ENCODE data around the gene VIL1. TPM values are rescaled to one million over a fixed set of nuclear protein-coding genes. Genes with fewer than 3 reads are reported as not detected.

VIL1 gene
- total RNA-seq, 1 donor from 2014 or later, result not detected

GRCh38 chr2:218389333-218390150, 29.4 kb upstream of the VIL1 start:
- H3K36me3 ChIP-seq (ENCODE audit: insufficient read depth, low read length), result no peaks in the 10 kb centered on the region
- Mint-ChIP-seq H3K36me3 (ENCODE audit: low read depth, unreplicated experiment) (no peaks in the 10 kb centered on the region), H3K9me3 (ENCODE audit: unreplicated experiment) (no peaks in the 10 kb centered on the region), H3K4me3 (ENCODE audit: unreplicated experiment) (no peak overlapping the region), H3K27me3 (ENCODE audit: low read depth, unreplicated experiment) (peaks cover 31% of the 10 kb centered on the region), H3K27ac (ENCODE audit: unreplicated experiment) (no peak overlapping the region), H3K4me1 (ENCODE audit: low read depth, unreplicated experiment) (no peaks in the 10 kb centered on the region)
- TF ChIP-seq EZH2 (IDR thresholded peaks at IDR 0.05; ENCODE audit: insufficient read depth, low read length) (no peak), CTCF (IDR thresholded peaks at IDR 0.05; ENCODE audit: insufficient read depth, low read depth, low read length) (no peak)
- H3K9ac ChIP-seq (ENCODE audit: low read length), result no peak overlapping the region
- H3K9me3 ChIP-seq (ENCODE audit: insufficient read depth, low read depth, low read length), result no peaks in the 10 kb centered on the region
- H3K4me2 ChIP-seq (ENCODE audit: low read length), result no peak overlapping the region
- H3K4me1 ChIP-seq (ENCODE audit: insufficient read depth, low read length), result no peaks in the 10 kb centered on the region
- no peak overlapping the region for H3K27ac ChIP-seq (ENCODE audit: low read depth, low read length)
- H3K79me2 ChIP-seq (ENCODE audit: insufficient read depth, low read length), result no peaks in the 10 kb centered on the region
- no peaks in the 10 kb centered on the region for H4K20me1 ChIP-seq (ENCODE audit: insufficient read depth, low read length)
- H2AFZ ChIP-seq (ENCODE audit: low read depth, low read length), result no peak overlapping the region
- FAIRE-seq (no peak), DNase-seq (ENCODE audit: low read depth) (no peak)
- no peaks in the 10 kb centered on the region for H3K27me3 ChIP-seq (ENCODE audit: insufficient read depth, low read length)
- H3K4me3 ChIP-seq (ENCODE audit: insufficient read depth, low read depth, low read length), result no peak overlapping the region

- no peaks in the 10 kb centered on the region for H3K27me3 ChIP-seq (ENCODE audit: insufficient read depth, low read length)
- H2AFZ ChIP-seq (ENCODE audit: low read depth, low read length), result no peak overlapping the region
- Mint-ChIP-seq H3K4me1 (ENCODE audit: low read depth, unreplicated experiment) (no peaks in the 10 kb centered on the region), H3K27me3 (ENCODE audit: low read depth, unreplicated experiment) (peaks cover 31% of the 10 kb centered on the region), H3K9me3 (ENCODE audit: unreplicated experiment) (no peaks in the 10 kb centered on the region), H3K4me3 (ENCODE audit: unreplicated experiment) (no peak overlapping the region), H3K27ac (ENCODE audit: unreplicated experiment) (no peak overlapping the region), H3K36me3 (ENCODE audit: low read depth, unreplicated experiment) (no peaks in the 10 kb centered on the region)
- no peaks in the 10 kb centered on the region for H3K36me3 ChIP-seq (ENCODE audit: insufficient read depth, low read length)
- H3K4me2 ChIP-seq (ENCODE audit: low read length), result no peak overlapping the region
- no peaks in the 10 kb centered on the region for H4K20me1 ChIP-seq (ENCODE audit: insufficient read depth, low read length)
- DNase-seq (ENCODE audit: low read depth) (no peak), FAIRE-seq (no peak)
- no peak overlapping the region for H3K9ac ChIP-seq (ENCODE audit: low read length)
- H3K4me1 ChIP-seq (ENCODE audit: insufficient read depth, low read length), result no peaks in the 10 kb centered on the region
- TF ChIP-seq CTCF (IDR thresholded peaks at IDR 0.05; ENCODE audit: insufficient read depth, low read depth, low read length), result no peak
- TF ChIP-seq EZH2 (IDR thresholded peaks at IDR 0.05; ENCODE audit: insufficient read depth, low read length), result no peak
- H3K27ac ChIP-seq (ENCODE audit: low read depth, low read length), result no peak overlapping the region
- H3K79me2 ChIP-seq (ENCODE audit: insufficient read depth, low read length), result no peaks in the 10 kb centered on the region
- H3K9me3 ChIP-seq (ENCODE audit: insufficient read depth, low read depth, low read length), result no peaks in the 10 kb centered on the region
- H3K4me3 ChIP-seq (ENCODE audit: insufficient read depth, low read depth, low read length), result no peak overlapping the region
These were observed 27.7 kb upstream of the VIL1 start for GRCh38 chr2:218391202-218391601.

GRCh38 chr2:218392459-218392858, 26.5 kb upstream of the VIL1 start:
- no peaks in the 10 kb centered on the region for H4K20me1 ChIP-seq (ENCODE audit: insufficient read depth, low read length)
- FAIRE-seq (no peak), DNase-seq (ENCODE audit: low read depth) (no peak)
- no peaks in the 10 kb centered on the region for H3K9me3 ChIP-seq (ENCODE audit: insufficient read depth, low read depth, low read length)
- Mint-ChIP-seq H3K27me3 (ENCODE audit: low read depth, unreplicated experiment) (peaks cover 21% of the 10 kb centered on the region), H3K36me3 (ENCODE audit: low read depth, unreplicated experiment) (no peaks in the 10 kb centered on the region), H3K4me3 (ENCODE audit: unreplicated experiment) (no peak overlapping the region), H3K9me3 (ENCODE audit: unreplicated experiment) (no peaks in the 10 kb centered on the region), H3K27ac (ENCODE audit: unreplicated experiment) (no peak overlapping the region), H3K4me1 (ENCODE audit: low read depth, unreplicated experiment) (peaks cover 8% of the 10 kb centered on the region)
- TF ChIP-seq CTCF (IDR thresholded peaks at IDR 0.05; ENCODE audit: insufficient read depth, low read depth, low read length), result no peak
- TF ChIP-seq EZH2 (IDR thresholded peaks at IDR 0.05; ENCODE audit: insufficient read depth, low read length), result no peak
- H3K36me3 ChIP-seq (ENCODE audit: insufficient read depth, low read length), result no peaks in the 10 kb centered on the region
- H3K4me1 ChIP-seq (ENCODE audit: insufficient read depth, low read length), result peaks cover 11% of the 10 kb centered on the region
- H3K4me2 ChIP-seq (ENCODE audit: low read length), result no peak overlapping the region
- no peaks in the 10 kb centered on the region for H3K79me2 ChIP-seq (ENCODE audit: insufficient read depth, low read length)
- H3K4me3 ChIP-seq (ENCODE audit: insufficient read depth, low read depth, low read length), result no peak overlapping the region
- no peak overlapping the region for H2AFZ ChIP-seq (ENCODE audit: low read depth, low read length)
- no peaks in the 10 kb centered on the region for H3K27me3 ChIP-seq (ENCODE audit: insufficient read depth, low read length)
- no peak overlapping the region for H3K27ac ChIP-seq (ENCODE audit: low read depth, low read length)
- no peak overlapping the region for H3K9ac ChIP-seq (ENCODE audit: low read length)

All from astrocyte (in vitro differentiated cells and primary cell).